Small intestine (tissue), 7 donors: Measurements from ENCODE around the gene CHSY1. TPM values are rescaled to one million over a fixed set of nuclear protein-coding genes. Genes with fewer than 3 reads are reported as not detected.

Experiments used
- DNase-seq, 2 donors: peaks; one replicate each; pipeline versions ENCODE4 v3.0.0 to v3.0.0-alpha.2; 2013
- FAIRE-seq: peaks from 2 replicates; lab custom pipeline; 2012; peaks lifted over from hg19 to GRCh38; lab: Jason Lieb, UNC
- H3K27ac ChIP-seq, 3 donors: one replicate each; pipeline ENCODE4 v1.5.1; 2013; ENCODE audit warnings: low read length in 2 of 3, mild to moderate bottlenecking in 2 of 3, control low read depth in 1 of 3, inconsistent platforms in 1 of 3, low read depth in 1 of 3, moderate library complexity in 1 of 3
- H3K27me3 ChIP-seq, 3 donors: one replicate each; pipeline ENCODE4 v1.6.1; 2013; ENCODE audit warnings: low read length in 3 of 3, inconsistent platforms in 1 of 3; ENCODE audit not compliant: control insufficient read depth in 3 of 3, insufficient read depth in 3 of 3
- H3K36me3 ChIP-seq, 3 donors: one replicate each; pipeline ENCODE4 v1.6.1; 2013; ENCODE audit warnings: low read length in 3 of 3, inconsistent platforms in 1 of 3, low read depth in 1 of 3, mild to moderate bottlenecking in 1 of 3, moderate library complexity in 1 of 3; ENCODE audit not compliant: control insufficient read depth in 3 of 3, insufficient read depth in 2 of 3
- H3K4me1 ChIP-seq, 3 donors: one replicate each; pipeline ENCODE4 v1.6.1; 2013; ENCODE audit warnings: low read length in 2 of 3, inconsistent platforms in 1 of 3, low read depth in 1 of 3, mild to moderate bottlenecking in 1 of 3, moderate library complexity in 1 of 3; ENCODE audit not compliant: control insufficient read depth in 3 of 3, insufficient read depth in 2 of 3
- H3K4me3 ChIP-seq, 3 donors: one replicate each; pipeline ENCODE4 v1.5.1; 2013; ENCODE audit warnings: low read length in 3 of 3, control low read depth in 1 of 3, inconsistent platforms in 1 of 3, low read depth in 1 of 3, mild to moderate bottlenecking in 1 of 3, moderate library complexity in 1 of 3
- H3K9me3 ChIP-seq, 2 donors: one replicate each; pipeline ENCODE4 v1.6.1; 2013; ENCODE audit warnings: low read depth in 1 of 2, low read length in 1 of 2; ENCODE audit not compliant: control insufficient read depth in 2 of 2, insufficient read depth in 1 of 2
- WGBS, 3 donors: extraction: QIAGEN DNeasy Blood & Tissue Kit; methylation state at CpG; one replicate each; pipeline ENCODE4 v1.1.7; 2013; 5-methylcytosine and 5-hydroxymethylcytosine counted together
- polyA plus RNA-seq, 4 donors: library from polyadenylated mRNA; stranded (reverse) in 3 of 4; unstranded in 1 of 4; fragments of 200-250 nt in 3 of 4; fragments of 120-200 nt in 1 of 4; gene quantifications; one replicate each; pipeline versions ENCODE4 v1.2.1 to v1.2.3, GENCODE V29; 2013
- donor health status: healthy with polysubstance abuse.
- donor health status: control.
- donor health status: control.
- donor health status: Bipolar disorder and iron deficiency.
- donor health status: healthy.

Gene CHSY1
- polyA plus RNA-seq, 4 donors = 1.6 to 13.1 (median 6.0) TPM

DNA sequence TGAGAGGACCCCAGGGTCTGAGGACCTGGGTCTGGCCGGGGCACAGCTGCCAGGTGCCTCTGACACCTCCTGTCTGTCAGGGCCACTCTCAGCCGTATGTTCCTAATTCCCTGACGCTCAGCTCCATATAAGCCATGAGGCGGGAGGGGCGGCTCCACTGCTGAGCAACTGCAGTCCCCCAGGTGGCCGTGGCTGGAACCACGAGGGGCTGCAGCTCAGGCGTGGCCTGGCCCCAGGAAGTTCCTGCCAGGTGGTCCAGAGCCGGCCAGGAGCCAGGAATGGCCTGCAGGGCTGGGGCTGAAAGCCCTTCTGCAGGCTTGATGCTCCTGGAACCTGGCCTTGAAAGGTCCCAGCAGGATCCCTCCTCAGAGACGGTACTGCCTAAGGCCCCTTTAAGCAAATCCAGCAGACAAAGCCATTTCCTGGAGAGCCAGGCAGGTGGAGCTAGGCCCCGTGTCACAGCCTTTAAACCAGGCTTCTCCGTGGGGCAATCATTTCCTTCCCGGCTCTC lies 118.0 kb downstream of the CHSY1 start:
- DNase-seq = no peak
- Histone ChIP-seq H3K4me3 (no peak overlapping the region), H3K4me1 (no peaks in the 10 kb centered on the region), H3K27me3 (peaks cover 0 to 4% (median 0%) of the 10 kb centered on the region in 3 donors), H3K9me3 (peaks cover 0 to 3% of the 10 kb centered on the region in 2 donors), H3K27ac (no peak overlapping the region), H3K36me3 (no peaks in the 10 kb centered on the region)
- 79 to 83% (median 81%) methylated on average over 13 of the region's 13 CpGs for WGBS, 3 donors
- FAIRE-seq = no peak

DNA sequence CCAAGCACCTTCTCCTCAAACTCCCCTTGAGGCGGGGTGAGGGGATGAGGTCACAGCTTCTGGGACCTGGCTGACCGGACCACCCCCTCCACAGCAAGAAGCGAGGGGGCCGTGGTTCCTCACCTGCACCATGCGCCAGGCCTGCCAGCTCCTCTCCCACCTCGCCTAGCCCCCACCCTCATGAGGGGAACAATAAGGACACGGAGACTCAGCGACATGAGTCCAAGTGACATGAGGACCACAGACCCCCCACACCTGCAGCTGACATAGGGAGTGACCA lies 118.7 kb downstream of the CHSY1 start:
- H3K27ac ChIP-seq = no peak overlapping the region
- H3K9me3 ChIP-seq = peaks cover 0 to 6% of the 10 kb centered on the region in 2 donors
- no peak for FAIRE-seq
- no peak overlapping the region for H3K4me3 ChIP-seq
- peaks cover 0 to 4% (median 0%) of the 10 kb centered on the region in 3 donors for H3K27me3 ChIP-seq
- DNase-seq = no peak
- H3K36me3 ChIP-seq = no peaks in the 10 kb centered on the region
- H3K4me1 ChIP-seq = no peaks in the 10 kb centered on the region
- 95 to 97% (median 96%) methylated on average over 8 of the region's 8 CpGs for WGBS, 3 donors

DNA sequence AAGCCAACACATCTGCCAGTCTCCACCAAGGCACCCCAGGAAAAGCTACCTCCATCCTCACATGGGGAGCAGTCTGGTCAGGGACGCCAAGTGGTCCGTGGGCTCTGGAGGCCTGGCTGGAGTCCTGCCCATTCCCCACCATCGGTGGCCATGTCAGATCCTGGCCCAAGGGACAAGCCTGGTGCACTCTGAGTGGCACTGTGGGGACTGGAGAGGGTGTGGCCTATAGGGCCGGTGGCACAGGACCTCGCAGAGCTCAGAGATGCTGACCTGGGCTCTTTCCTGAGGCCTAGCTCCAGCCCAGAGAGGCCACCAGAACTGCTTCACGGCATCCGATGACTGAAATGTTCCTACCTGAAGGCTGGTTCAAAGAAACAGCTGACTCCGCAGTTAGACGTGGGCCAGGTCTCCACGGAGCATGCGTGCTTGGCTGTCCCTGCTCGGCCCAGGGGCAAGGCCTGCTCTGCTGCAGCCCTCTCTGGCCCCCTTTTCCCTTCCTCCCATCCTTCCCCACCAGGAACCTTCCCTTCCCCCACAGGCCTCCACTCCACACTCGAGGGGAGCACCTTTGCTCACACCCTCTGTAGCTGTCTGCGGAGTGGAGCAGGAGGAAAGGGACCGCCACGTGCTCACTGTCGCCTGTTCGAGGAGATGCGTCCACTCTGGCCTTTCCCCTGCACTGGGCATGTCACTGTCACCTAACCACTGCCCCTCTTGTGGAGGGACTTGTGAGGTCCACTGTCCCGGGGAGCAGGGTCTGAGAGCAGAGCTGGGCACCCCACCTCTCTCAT lies 119.3 kb downstream of the CHSY1 start:
- H3K27me3 ChIP-seq = peaks cover 0 to 4% (median 0%) of the 10 kb centered on the region in 3 donors
- H3K4me1 ChIP-seq = peaks cover 0 to 4% (median 2%) of the 10 kb centered on the region in 3 donors
- H3K27ac ChIP-seq = no peak overlapping the region
- FAIRE-seq (no peak), DNase-seq (no peak)
- H3K9me3 ChIP-seq = peaks cover 0 to 12% of the 10 kb centered on the region in 2 donors
- no peaks in the 10 kb centered on the region for H3K36me3 ChIP-seq
- 85 to 94% (median 88%) methylated on average over 19 to 20 of the region's 20 CpGs for WGBS, 3 donors
- H3K4me3 ChIP-seq = no peak overlapping the region

DNA sequence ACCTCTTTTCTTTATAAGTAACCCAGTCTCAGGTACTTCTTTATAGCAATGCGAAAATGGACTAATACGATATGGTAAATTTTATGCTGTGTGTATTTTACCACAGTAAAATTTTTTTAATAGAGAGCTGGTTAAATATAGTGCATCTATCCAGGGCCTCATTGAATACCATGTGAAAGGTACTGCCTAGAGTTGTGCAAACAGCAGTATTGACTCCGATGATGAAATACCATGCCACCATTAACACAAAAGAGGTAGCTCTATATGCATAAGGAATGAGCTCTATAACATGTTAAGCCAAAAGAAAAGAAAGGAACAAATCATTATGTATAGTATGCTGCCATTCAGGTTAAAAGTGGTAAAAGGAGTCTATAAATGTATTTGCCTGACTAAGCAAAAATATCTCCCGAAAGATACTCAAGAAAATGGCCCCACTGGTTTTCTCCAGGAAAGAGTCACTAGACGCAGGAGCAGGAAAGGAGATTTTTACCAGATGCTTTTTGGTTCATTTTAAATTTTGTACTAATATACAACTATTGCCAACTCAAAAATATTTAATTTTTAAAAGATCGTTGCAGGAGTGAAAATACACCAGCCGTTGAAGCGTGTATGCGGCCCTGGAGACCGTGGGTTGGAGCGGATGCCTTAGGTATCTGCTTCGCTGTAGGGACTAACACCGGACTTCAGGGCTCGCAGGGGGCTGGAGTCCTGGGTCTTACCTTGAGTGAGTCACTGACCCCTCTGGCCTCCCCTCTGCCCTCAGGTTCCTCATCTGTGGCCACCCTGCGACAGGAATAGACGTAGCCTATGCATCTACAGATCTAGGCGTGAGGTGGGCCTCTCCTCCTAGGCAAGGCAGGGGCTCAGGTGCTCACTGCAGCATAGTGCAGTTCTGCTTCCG lies 120.1 kb downstream of the CHSY1 start:
- H3K4me1 ChIP-seq = peaks cover 0 to 13% (median 9%) of the 10 kb centered on the region in 3 donors
- FAIRE-seq (no peak), DNase-seq (no peak)
- peaks cover 0 to 4% (median 0%) of the 10 kb centered on the region in 3 donors for H3K27me3 ChIP-seq
- H3K36me3 ChIP-seq = no peaks in the 10 kb centered on the region
- H3K27ac ChIP-seq = no peak overlapping the region
- WGBS, 3 donors = 87 to 90% (median 89%) methylated on average over 18 of the region's 18 CpGs
- H3K9me3 ChIP-seq = peaks cover 0 to 12% of the 10 kb centered on the region in 2 donors
- H3K4me3 ChIP-seq = no peak overlapping the region

DNA sequence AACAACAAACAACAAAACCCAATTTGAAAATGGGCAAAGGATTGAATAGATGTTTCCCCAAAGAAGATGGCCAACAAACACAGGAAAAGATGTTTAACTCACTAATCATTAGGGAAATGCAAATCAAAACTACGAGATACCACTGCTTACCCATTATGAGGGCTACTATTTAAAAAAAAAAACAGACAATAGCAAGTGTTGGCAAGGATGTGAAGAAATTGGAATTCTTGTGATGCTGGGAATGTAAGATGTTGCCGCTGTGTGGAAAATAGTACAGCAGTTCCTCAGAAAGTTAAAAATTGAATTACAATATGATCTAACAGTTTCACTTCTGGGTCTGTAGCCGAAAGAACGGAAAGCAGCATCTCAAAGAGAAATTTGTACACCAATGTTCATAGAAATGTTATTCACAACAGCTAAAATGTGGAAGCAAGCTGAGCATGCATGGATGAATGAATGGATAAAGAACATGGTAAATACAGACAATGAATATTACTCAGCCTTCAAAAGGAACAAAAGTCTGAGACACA lies 121.9 kb downstream of the CHSY1 start:
- 86 to 91% (median 87%) methylated on average over 4 of the region's 4 CpGs for WGBS, 3 donors
- FAIRE-seq (no peak), DNase-seq (no peak)
- Histone ChIP-seq H3K36me3 (no peaks in the 10 kb centered on the region), H3K4me3 (no peak overlapping the region), H3K27me3 (peaks cover 0 to 4% (median 0%) of the 10 kb centered on the region in 3 donors), H3K4me1 (peaks cover 0 to 15% (median 12%) of the 10 kb centered on the region in 3 donors), H3K27ac (no peak overlapping the region), H3K9me3 (peaks cover 0 to 11% of the 10 kb centered on the region in 2 donors)

DNA sequence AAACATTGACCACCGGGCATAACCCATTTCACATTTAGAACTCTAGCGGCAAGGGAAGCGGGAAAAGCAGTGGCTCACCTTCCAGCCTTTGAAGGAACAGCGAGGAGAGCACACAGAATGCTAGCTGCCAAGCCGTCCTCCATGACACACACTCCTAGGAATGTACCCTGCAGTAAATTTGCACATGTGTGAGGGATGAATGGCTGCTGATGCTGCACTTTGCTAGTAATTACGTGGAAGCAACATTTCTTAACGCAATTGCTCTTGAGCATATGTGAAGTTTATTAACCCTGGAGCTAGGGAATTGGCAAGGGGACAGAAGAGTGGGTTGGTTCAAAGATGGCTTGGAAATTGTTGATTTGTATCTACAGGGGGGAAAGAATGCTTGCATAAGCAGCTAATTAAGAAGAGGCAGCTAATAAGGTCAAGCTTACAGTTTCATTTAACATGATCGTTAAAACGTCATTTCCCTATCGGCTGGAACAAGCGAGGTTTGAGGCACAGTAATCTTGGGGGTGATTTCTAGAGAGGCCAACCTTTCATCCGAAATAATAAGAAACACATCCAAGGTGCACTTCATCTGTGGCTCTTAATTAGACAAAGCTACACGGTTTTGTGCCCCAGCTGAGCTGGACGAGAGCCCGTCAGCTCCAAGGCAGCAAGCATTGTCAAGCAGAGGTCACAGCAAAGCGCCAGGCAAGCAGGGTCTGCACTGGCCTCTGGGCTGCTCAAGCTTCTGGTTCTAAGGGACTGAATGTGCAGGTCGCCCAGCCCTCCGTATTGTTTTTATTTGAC lies 123.4 kb downstream of the CHSY1 start:
- H3K27ac ChIP-seq = peak overlapping the region in 2 of 3 donors; percentile 72 to 94
- H3K9me3 ChIP-seq = peaks cover 0 to 9% of the 10 kb centered on the region in 2 donors
- peaks cover 0 to 15% (median 12%) of the 10 kb centered on the region in 3 donors for H3K4me1 ChIP-seq
- FAIRE-seq (no peak), DNase-seq (no peak)
- WGBS, 3 donors = 77 to 89% (median 88%) methylated on average over 18 of the region's 18 CpGs
- no peaks in the 10 kb centered on the region for H3K36me3 ChIP-seq
- peaks cover 0 to 4% (median 0%) of the 10 kb centered on the region in 3 donors for H3K27me3 ChIP-seq
- H3K4me3 ChIP-seq = no peak overlapping the region

- Histone ChIP-seq H3K27me3 (peaks cover 0 to 4% (median 0%) of the 10 kb centered on the region in 3 donors), H3K9me3 (peaks cover 0 to 9% of the 10 kb centered on the region in 2 donors), H3K27ac (peak overlapping the region; percentile 72 to 94 (median 72)), H3K36me3 (no peaks in the 10 kb centered on the region), H3K4me1 (peaks cover 0 to 15% (median 12%) of the 10 kb centered on the region in 3 donors), H3K4me3 (no peak overlapping the region)
- FAIRE-seq = no peak
- peak; percentile 33 to 43 for DNase-seq
- WGBS, 3 donors = 20 to 44% (median 41%) methylated on average over 13 of the region's 13 CpGs
Observed at GRCh38 chr15:101127506-101128076, 124.3 kb downstream of the CHSY1 start.
